SK-N-MC (cell line): ENCODE measurements around the gene TCF12.

Source experiments
- EZH2 ChIP-seq: fragments of 200-600 bp; sonication (generic); IDR thresholded peaks from one replicate; pipeline ENCODE4 v1.6.1; 2017; ENCODE audit warnings: antibody characterized with exemption
- POLR2AphosphoS5 ChIP-seq: IDR thresholded peaks from 2 replicates; pipeline ENCODE4 v1.6.1; 2012; ENCODE audit warnings: mild to moderate bottlenecking, low read depth, low read length, borderline replicate concordance

DNA sequence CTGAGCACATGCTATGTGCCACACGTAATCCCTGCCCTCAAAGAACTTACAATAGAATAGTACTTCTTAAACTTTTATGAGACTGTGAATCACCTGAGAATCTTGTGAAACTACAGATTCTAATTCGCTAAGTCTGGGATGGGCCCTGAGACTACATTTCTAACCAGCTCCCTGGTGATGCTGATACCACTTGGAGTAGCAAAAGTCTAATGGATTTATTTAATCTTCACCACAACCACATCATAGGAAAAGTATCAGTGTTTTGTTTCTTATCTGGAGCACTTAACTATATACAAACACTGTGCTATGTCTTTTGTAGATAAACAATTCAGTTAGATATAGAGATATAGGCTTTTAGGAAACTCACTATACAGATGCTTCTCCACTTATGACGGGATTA, 23.8 kb upstream of the TCF12 start:
- TF ChIP-seq EZH2, result no peak
- TF ChIP-seq POLR2AphosphoS5, result no peak
